GM19193 (cell line): ENCODE measurements around the gene CDC7.

Experiments used
- POLR2A ChIP-seq: IDR thresholded peaks from 4 replicates; pipeline ENCODE4 v1.6.1; 2011; ENCODE audit not compliant: insufficient read depth, insufficient read length; ENCODE audit errors: extremely low read depth

The CDC7 gene

DNA sequence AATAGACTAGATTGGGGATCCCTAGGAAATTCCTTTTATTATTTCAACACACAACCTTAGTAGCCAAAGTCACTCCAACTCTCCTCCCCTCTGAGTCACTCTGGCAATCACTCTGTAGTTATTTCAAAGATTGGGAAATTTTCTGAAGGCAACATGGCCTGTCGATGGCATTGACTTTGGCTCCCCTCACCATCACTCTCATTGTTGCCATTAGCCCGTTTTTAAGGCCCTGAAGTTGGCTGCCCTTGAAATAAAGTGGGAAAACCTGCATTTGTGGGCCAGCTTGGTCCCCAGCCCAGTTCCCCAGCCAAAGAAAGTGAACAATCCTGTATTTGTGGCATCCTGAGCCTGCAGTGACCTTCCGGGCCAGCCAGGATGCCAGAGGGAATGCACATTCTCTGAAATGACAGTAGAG lies 52.5 kb downstream of the CDC7 start:
- TF ChIP-seq POLR2A: no peak

DNA sequence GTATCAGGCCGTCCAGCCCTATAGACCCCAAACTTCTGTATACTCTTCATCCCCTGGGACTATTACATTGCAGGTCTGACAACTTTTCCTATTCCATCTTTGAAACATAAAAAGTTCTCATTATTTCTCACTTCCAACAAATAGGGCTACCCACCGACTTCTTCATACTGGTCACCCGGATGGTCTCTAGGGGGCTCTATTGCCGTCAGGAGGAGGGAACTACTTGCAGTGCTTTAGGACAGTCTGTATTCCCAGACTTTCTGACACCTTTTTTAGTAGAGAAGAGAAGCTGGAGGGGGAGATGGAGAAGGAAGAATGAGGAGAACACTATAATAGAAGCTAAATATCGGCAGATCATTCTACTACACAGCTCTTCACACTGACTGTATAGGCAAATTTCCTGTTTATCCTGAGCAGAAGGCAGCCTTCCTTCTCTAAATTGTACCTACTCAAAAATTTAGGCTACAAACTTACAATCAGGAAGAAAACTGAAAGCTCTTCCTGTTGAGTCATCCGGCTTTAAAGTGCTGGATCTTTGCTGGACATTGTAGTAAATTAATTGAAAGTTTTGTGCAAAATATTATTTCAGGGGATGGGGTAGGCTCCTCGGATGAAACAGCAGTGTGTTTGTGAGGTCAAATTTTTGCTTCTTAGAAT lies 54.6 kb downstream of the CDC7 start:
- TF ChIP-seq POLR2A: no peak

DNA sequence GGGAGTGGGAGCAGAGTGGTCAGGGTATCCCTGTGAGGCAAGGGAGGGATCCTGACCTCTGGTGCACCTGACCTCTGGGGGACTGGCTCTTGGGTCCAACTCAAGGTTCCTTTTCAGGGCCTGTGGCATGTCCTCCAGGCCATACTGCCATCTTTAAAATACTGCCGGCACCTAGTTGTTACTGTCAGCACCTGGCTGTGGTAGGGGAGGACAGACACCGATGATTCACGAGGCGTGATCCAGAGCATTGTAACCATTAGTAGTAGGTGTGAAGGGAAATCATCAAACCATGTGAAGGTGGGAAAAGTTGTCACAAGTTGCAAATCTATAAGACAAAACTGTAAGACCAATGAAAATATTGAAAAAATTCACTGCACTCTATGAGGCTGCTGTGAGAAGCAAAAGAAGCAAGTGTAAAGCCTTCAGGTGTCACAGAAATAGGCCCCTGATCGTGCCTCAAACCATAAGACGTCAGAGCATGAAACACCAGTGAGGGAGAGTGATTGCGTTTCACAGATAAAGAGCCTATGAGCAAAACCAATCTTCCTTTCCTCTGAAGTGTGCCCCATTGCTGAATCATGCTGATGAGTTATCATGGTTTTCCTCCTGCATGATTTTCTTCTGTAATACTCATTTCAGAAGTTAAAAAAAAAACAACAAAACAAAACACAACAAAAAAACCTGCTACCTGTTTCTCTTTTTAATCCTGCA lies 55.3 kb downstream of the CDC7 start:
- no peak for TF ChIP-seq POLR2A

DNA sequence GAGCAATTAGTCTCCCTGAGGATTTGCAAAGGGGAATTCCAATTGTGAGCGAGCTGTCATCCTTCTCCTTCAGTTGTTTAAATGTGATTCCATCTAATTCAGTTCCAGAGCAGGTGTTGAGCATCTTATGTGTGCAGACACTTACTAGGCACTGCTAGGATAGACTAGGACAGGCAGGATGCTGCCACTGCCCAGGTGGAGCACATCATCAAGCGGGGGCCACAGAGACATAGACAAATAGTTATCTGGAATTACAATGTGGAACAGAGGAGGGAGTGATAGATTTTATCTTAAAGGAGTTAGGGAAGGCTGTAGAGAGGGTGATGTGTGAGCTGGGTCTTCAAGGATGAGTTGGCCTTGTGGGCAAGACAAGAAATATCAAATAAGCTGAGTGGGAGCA lies 55.9 kb downstream of the CDC7 start:
- TF ChIP-seq POLR2A: no peak

DNA sequence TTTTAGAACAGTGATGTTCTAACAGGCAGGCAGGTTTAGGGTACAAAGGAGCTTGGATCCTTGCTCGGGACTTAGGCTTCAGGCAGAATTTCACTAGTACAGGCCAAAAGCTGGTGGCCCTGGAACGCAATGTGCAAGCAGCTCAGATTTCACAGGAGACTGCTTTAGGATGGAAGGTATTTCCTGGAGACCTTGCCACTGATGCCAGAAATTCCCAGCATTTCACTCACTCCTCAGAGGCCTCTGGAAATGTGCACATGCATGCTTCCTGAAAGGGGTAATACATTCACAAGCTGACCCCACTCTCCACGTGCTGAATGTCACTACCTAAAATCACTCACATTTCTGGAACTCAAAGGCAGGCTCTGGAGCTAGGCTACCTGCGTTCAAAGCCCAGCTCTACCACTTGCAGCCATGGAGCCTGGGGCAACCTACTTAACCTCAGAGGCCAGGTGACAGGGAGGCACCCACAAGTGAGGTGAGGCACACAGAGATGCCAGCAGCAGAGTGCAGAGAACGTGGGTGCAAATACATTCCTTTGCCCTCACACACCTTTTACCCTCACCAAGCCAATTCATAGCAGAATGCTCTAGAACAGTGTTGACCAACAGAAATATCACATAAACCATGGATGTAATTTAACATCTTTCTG lies 56.5 kb downstream of the CDC7 start:
- no peak for TF ChIP-seq POLR2A

DNA sequence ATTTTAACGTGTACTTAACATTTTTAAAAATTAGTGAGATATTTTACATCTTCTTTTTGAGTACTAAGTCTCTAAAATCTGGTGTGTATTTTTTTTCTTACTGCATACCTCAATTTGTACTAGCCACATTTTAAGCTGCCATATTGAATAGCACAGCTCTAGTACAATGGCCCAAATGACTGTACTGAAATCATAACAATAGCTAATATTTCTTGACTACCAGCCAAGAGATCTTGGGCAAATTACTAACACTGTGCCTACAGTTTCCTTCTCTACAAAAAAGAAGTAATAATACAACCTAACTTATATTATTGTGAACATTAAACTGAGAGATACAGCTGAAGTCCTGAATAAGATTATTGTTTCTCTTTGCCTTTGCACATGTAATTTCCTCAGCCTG lies 57.2 kb downstream of the CDC7 start:
- no peak for TF ChIP-seq POLR2A

DNA sequence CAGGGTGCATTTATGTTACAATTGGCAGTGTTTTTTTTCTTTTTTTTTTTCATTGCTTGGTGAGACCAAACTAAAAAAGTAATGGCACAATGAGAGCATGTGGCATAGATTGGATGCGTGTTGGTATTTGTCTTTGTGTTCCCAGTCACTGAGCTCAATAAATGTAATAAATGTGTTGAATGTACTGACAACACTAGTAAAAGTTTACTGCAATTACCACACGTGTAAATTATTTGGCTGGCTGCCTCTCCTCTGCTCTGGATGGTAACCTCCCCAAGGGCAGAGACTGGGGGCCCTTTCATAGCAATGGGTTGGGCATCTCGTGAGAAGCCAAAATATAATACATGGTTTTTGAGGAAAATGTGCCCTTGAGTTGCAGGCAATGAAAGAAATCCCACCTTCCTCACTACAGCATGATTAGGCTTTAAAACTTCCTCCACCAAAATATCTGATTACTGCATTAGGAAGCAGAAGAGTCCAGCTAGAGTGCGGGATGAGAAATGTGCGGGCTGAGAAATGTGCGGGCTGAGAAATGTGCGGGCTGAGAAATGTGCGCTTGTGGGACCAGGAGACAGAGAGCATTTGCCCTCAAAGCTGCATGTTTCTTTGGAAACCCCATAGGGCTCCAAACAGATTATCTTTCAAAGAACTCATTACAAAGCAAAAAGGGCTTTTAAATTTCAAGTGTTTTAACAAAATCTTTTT lies 58.5 kb downstream of the CDC7 start:
- no peak for TF ChIP-seq POLR2A

DNA sequence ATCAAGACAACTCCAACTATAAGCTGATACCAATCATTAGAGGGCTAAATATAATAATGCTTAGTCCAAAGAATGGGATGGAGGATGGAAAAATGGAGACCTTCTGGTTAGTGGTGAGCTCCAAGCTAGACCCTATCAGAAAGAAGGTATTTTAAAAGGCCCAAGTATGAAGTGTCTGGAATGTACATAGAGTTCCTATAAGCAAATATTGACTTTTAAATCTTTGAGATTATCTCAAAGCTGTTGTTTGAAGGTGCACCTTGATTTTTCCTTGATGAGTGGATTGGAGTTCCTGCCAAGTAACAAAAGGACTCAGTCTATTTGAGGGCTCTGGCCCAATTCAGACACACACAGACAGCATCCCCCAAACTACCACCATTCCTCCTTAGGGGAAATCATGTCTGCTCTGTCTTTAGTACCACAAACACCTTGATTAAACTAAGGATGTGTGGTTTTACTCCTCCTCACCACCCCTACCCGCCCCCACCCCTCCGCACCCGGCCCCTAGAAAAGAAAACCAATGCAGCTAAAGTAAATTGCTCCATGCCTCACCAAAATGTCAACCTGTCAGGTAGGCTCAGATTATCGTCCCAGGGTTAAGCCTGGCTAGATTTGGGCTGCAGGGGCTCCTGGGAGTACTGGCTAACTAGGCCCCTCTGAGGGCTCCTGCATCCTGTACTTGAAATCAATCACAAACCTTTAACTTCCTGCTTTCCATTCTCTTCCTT lies 59.4 kb downstream of the CDC7 start:
- TF ChIP-seq POLR2A: no peak

DNA sequence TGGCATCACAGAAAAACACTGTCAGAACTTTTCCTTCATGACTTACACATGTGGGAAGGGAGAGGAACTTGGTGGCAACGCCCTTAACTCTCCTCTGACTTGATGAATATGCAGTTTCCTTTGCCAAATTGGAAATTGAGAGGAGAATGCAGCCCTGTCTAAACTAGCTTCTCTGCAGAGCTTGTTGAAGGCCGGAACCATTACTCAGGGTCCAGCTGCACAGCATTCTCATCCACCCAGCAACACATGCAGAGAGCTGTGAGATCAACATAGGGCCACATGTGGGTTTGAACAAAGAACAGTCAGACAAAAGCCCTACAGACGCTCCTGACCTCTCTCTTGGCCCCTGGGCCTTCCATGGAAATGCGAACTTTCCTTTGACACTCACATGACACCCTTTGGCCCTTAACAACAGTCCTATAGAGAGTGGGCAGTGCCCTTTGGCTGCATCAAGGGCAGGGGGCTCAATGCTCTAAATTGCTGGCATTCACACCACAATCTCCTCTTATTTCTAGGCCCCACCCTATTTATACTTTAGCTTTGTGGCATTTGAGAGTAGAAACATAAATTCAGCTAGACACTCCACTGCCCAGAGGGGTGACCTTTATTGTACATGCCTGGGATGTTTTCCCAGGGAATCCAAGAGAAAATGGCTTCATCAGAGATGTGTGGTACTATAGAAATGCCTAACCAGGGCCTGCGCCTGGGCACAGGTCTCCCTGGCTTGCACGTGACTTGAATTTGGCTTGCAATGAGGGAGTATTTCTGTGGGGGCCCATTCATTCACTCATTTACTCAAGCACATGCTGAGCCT lies 64.4 kb downstream of the CDC7 start:
- TF ChIP-seq POLR2A: no peak

DNA sequence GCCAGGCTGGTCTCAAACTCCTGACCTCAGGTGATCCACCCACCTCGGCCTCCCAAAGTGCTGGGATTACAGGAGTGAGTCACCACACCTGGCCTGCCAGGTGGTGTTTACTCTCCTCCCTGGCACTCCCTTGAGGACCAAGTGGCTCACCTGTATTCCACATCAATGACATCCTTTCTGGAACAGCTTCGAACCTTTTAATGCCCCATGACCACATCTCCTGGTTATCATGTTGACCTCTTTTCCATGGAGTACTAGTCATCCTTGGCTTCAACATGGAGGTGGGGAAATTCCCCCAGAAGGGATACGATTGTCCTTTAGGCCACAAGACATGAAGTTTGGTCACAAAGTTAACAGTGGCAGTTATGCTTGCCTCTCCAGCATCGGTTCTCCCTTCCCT lies 66.9 kb downstream of the CDC7 start:
- TF ChIP-seq POLR2A: no peak

DNA sequence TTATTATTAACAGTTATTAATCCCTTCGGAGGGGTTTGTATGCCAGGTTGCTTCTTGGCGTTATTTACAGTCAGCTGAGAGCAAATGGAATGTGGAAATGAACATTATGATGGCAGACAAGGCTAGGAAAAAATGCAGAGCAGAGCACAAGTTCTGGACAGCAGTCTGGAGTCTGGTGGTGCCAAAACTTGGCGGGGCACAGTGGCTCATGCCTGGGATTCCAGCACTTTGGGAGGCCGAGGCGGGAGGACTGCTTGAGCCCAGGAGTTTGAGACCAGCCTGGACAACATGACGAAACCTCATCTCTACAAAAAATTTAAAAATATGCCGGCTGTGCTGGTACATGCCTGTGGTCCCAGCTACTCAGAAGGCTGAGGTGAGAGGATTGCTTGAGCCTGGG lies 67.6 kb downstream of the CDC7 start:
- no peak for TF ChIP-seq POLR2A

DNA sequence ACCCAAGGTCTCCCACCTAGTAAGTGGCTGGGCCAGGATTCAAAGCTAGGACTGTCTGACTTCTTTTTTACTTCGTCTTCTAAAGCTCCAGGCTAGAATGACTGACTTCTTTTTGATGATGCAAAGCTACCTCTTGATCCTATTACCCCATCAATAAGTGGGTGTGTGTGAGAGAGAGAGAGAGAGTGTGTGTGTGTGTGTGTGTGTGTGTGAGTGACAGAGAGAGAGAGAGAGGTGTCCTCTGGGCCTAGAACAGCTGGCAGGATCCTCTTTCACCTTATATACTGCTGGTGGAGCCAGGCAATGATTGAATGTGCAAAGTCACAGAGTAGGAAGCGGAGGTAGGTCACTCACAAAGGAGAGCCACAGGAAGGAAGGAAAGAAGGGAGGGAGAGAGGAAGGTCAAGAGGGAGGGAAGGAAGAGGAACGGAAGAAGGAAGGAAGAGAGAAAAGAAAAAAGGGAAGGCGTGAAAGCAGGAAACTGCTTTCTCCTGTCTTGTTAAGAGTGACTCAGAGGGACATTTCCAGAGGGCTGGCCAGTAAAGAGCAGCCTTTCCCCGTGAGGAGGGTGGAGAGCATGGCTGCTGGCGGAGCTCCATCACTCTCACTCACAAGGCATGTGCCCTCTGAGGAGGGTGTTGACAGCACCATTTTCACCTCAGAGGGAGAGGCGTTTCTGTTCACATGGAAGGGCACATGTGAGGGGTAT lies 68.9 kb downstream of the CDC7 start:
- no peak for TF ChIP-seq POLR2A

DNA sequence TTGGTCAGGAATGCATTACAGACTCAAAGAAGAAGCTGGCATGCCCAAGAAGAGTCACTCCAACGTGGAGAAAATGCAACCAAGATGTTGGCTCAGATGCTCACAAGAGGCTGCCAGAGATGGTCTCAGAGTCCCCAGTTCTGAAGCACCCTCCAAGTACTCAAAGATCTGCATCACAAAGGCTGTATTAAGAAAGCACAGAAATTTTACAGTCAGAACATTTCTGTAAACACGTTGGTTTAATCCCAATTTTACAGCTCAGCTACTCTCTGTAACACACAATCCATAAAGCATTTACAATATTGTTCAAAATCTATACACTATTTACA lies 69.4 kb downstream of the CDC7 start:
- TF ChIP-seq POLR2A: no peak

DNA sequence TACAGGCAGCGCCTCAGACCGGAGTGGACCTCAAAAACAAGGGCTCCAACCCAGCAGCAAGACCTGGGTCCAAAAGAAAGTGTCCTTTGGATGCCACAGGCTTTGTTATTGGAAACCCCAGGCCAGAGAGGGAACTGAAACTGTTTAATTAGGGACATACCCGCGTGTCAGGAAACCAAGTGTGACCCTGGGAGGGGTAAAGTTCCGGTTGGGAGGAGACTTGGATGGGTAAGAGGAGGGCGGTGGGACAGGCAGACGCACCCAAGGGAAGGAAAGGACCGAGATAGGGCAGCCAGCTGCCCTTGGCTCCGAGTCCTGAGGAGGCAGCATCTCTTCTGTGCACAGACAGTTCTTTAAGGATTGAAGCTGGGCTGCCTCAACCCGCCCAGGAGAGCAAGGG lies 71.4 kb downstream of the CDC7 start:
- TF ChIP-seq POLR2A: peak; percentile 18
